HepG2 (cell line): ENCODE data around the gene GAS6. TPM values are rescaled to one million over a fixed set of nuclear protein-coding genes. Genes with fewer than 3 reads are reported as not detected.

ENCODE experiments used
- ATAC-seq: fragments of 200-7000 bp; cut with Tn5 transposase; 3 replicates; pipeline ENCODE4 v1.9.1; 2020; ENCODE audit warnings: mild to moderate bottlenecking, moderate library complexity
- BruUV-seq: library from RNA; stranded (reverse); fragments of 400-500 nt; replicated peaks from 2 replicates; lab custom pipeline; 2021; lab: Mats Ljungman, UMichigan
- CTCF ChIA-PET: fragments of 300-600 bp; formaldehyde crosslinking; extraction: SDS; loops from one replicate; lab custom pipeline; 2021; ENCODE audit warnings: low total read pairs, inconsistent platforms, low intra/inter-chr PET ratio; lab: Yijun Ruan, JAX
- POLR2A ChIA-PET: fragments of 350-600 bp; sonication (Branson Sonifier 250); formaldehyde crosslinking; loops from one replicate; lab custom pipeline; 2020; ENCODE audit warnings: antibody characterized with exemption, inconsistent platforms; lab: Yijun Ruan, JAX
- DNase-seq: peaks from one replicate; pipeline ENCODE4 v3.0.0-alpha.2; 2015; ENCODE audit warnings: low spot score
- FAIRE-seq: peaks from 3 replicates; lab custom pipeline; 2011; peaks lifted over from hg19 to GRCh38; lab: Jason Lieb, UNC
- H2AFZ ChIP-seq: one replicate; pipeline ENCODE4 v1.6.1; 2011; ENCODE audit warnings: low read length, inconsistent platforms
- H3K27ac ChIP-seq: fragments of 300-600 bp; 3 replicates; pipeline ENCODE4 v1.8.0; 2011; ENCODE audit warnings: mixed run types, mild to moderate bottlenecking, mixed read lengths, low read length, inconsistent platforms; ENCODE audit not compliant: insufficient read depth; ENCODE audit errors: extremely low read length
- H3K27me3 ChIP-seq, 2 experiments: fragments of 200-600 bp in 1 of 2; 2 replicates in 1 of 2; 3 replicates in 1 of 2; pipeline versions ENCODE4 v1.6.0 to v1.8.0; 2011; ENCODE audit warnings: low read length in 2 of 2, mild to moderate bottlenecking in 2 of 2, moderate library complexity in 2 of 2, inconsistent platforms in 1 of 2; ENCODE audit not compliant: insufficient read depth in 2 of 2, control insufficient read depth in 1 of 2
- H3K36me3 ChIP-seq, 2 experiments: fragments of 200-600 bp in 1 of 2; replicated peaks in 1 of 2; 2 replicates in 1 of 2; 3 replicates in 1 of 2; pipeline versions ENCODE4 v1.5.1 to v1.8.0; 2011; ENCODE audit warnings: low read length in 2 of 2, inconsistent platforms in 1 of 2; ENCODE audit not compliant: insufficient read depth in 2 of 2, control insufficient read depth in 1 of 2
- H3K4me1 ChIP-seq: 2 replicates; pipeline ENCODE4 v1.5.1; 2012; ENCODE audit warnings: low read length, inconsistent platforms; ENCODE audit not compliant: insufficient read depth
- H3K4me2 ChIP-seq: 2 replicates; pipeline ENCODE4 v1.6.0; 2011; ENCODE audit warnings: low read depth, low read length, inconsistent platforms
- H3K4me3 ChIP-seq, 3 experiments: fragments of 200-600 bp in 1 of 3; sonication (generic), shearing (Covaris generic) in 1 of 3; replicated peaks in 1 of 3; 2 replicates each; pipeline ENCODE4 v1.5.1; 2011 to 2016; ENCODE audit warnings: low read length in 3 of 3, inconsistent platforms in 2 of 3, low read depth in 2 of 3, mild to moderate bottlenecking in 2 of 3, control low read depth in 1 of 3, mixed read lengths in 1 of 3; ENCODE audit not compliant: insufficient read depth in 1 of 3
- H3K79me2 ChIP-seq: one replicate; pipeline ENCODE4 v1.6.1; 2011; ENCODE audit warnings: low read length, inconsistent platforms; ENCODE audit not compliant: insufficient read depth
- H3K9ac ChIP-seq: 2 replicates; pipeline ENCODE4 v1.6.0; 2011; ENCODE audit warnings: mild to moderate bottlenecking, low read depth, low read length, inconsistent platforms; ENCODE audit not compliant: insufficient read depth
- H3K9me3 ChIP-seq: 2 replicates; pipeline ENCODE4 v1.5.1; 2012; ENCODE audit warnings: mild to moderate bottlenecking, low read length
- H4K20me1 ChIP-seq: 2 replicates; pipeline ENCODE4 v1.6.0; 2011; ENCODE audit warnings: inconsistent platforms, mild to moderate bottlenecking, low read length, moderate library complexity; ENCODE audit not compliant: insufficient read depth
- ATF1 ChIP-seq: IDR thresholded peaks from 2 replicates; pipeline ENCODE4 v1.6.1; 2016; ENCODE audit warnings: mild to moderate bottlenecking, control low read depth
- BATF2 ChIP-seq: sonication (generic); formaldehyde crosslinking; IDR thresholded peaks from 2 replicates; pipeline ENCODE4 v1.8.0; 2022; ENCODE audit warnings: mild to moderate bottlenecking, missing genetic modification reagents, moderate library complexity
- CTCF ChIP-seq: sonication (generic); formaldehyde crosslinking; IDR thresholded peaks from 2 replicates; pipeline ENCODE4 v1.5.0; 2020; ENCODE audit warnings: mild to moderate bottlenecking, missing genetic modification reagents, moderate library complexity
- ETV5 ChIP-seq: IDR thresholded peaks from 2 replicates; pipeline ENCODE4 v1.6.1; 2018; ENCODE audit warnings: missing biosample characterization, missing genetic modification reagents, inconsistent platforms, borderline replicate concordance
- MTF2 ChIP-seq: sonication (generic); formaldehyde crosslinking; IDR thresholded peaks from 2 replicates; pipeline ENCODE4 v1.5.0; 2020; ENCODE audit warnings: missing genetic modification reagents, borderline replicate concordance
- POLR2G ChIP-seq: fragments of 200-400 bp; formaldehyde crosslinking; IDR thresholded peaks from 2 replicates; pipeline ENCODE4 v1.6.1; 2018; ENCODE audit warnings: mild to moderate bottlenecking, low read depth, low read length, moderate library complexity
- RAD21 ChIP-seq: fragments of 450-650 bp; formaldehyde crosslinking; IDR thresholded peaks from 2 replicates; pipeline ENCODE4 v1.5.0; 2020; ENCODE audit warnings: mild to moderate bottlenecking
- RFXAP ChIP-seq: sonication (generic); formaldehyde crosslinking; IDR thresholded peaks from 2 replicates; pipeline ENCODE4 v1.4.0; 2020; ENCODE audit warnings: missing genetic modification reagents, borderline replicate concordance
- SOX6 ChIP-seq, 2 experiments: fragments of 450-650 bp in 1 of 2; sonication (generic) in 1 of 2; formaldehyde crosslinking in 1 of 2; IDR thresholded peaks; 2 replicates each; pipeline versions ENCODE4 v1.4.0 to v1.6.1; 2017 to 2020; ENCODE audit warnings: antibody characterized with exemption in 1 of 2, mild to moderate bottlenecking in 1 of 2, missing genetic modification reagents in 1 of 2
- STAG1 ChIP-seq: sonication (generic); formaldehyde crosslinking; IDR thresholded peaks from 2 replicates; pipeline ENCODE4 v1.4.0; 2020; ENCODE audit warnings: missing genetic modification reagents
- ZNF232 ChIP-seq: sonication (generic); formaldehyde crosslinking; IDR thresholded peaks from 2 replicates; pipeline ENCODE4 v1.4.0; 2020; ENCODE audit warnings: missing genetic modification reagents, borderline replicate concordance
- ZNF234 ChIP-seq: sonication (generic); formaldehyde crosslinking; conservative IDR thresholded peaks from 2 replicates; pipeline ENCODE4 v1.5.1; 2020; ENCODE audit warnings: mild to moderate bottlenecking, missing genetic modification reagents
- ZNF264 ChIP-seq: sonication (generic); formaldehyde crosslinking; IDR thresholded peaks from 2 replicates; pipeline ENCODE4 v1.4.0; 2020; ENCODE audit warnings: missing genetic modification reagents
- ZNF574 ChIP-seq: sonication (generic); formaldehyde crosslinking; IDR thresholded peaks from 2 replicates; pipeline ENCODE4 v1.4.0; 2020; ENCODE audit warnings: missing genetic modification reagents
- WGBS: methylation state at CpG from one replicate; pipeline ENCODE4 v1.1.6; 2017; ENCODE audit warnings: low lambda C conversion rate; 5-methylcytosine and 5-hydroxymethylcytosine counted together
- in situ Hi-C: cut with HindIII; loops from 2 replicates; pipeline ENCODE4 v1.10.0; 2017; ENCODE audit warnings: low pct_unique_long_range_greater_than_20kb; ENCODE audit not compliant: extremely low pct_ligation_motif_present
- intact Hi-C: fragments of 100-400 bp; cut with micrococcal nuclease; formaldehyde crosslinking; loops from one replicate; pipeline ENCODE4 v1.10.0; 2022; ENCODE audit not compliant: unreplicated experiment
- polyA plus RNA-seq, 8 experiments: library from polyadenylated mRNA; depleted of rRNA in 3 of 8; stranded (reverse) in 7 of 8; unstranded in 1 of 8; fragments of >200 nt; fragmentation: Illumina TruSeq in 4 of 8; extraction: Trizol in 4 of 8; gene quantifications; 2 replicates each; pipeline versions ENCODE4 v1.2.1 to v1.2.3, GENCODE V29; 2011 to 2016; ENCODE audit warnings: low read depth in 4 of 8, missing spikeins in 1 of 8, mixed read lengths in 1 of 8; ENCODE audit not compliant: insufficient read depth in 1 of 8
- total RNA-seq, 5 experiments: library from RNA; depleted of rRNA; stranded (reverse); fragments of >200 nt; fragmentation: Illumina TruSeq; extraction: Trizol; gene quantifications; 2 replicates each; pipeline ENCODE4 v1.2.3, GENCODE V29; 2016; ENCODE audit warnings: low read depth in 1 of 5
- TF ChIP-seq, protein P1 (sequence below): sonication (generic); formaldehyde crosslinking; IDR thresholded peaks from 2 replicates; pipeline ENCODE4 v1.5.0; 2020; ENCODE audit warnings: missing genetic modification reagents, mild to moderate bottlenecking, borderline replicate concordance
- TF ChIP-seq, protein P2 (sequence below): sonication (generic); formaldehyde crosslinking; IDR thresholded peaks from 2 replicates; pipeline ENCODE4 v1.4.0; 2020; ENCODE audit warnings: mild to moderate bottlenecking, low read depth, missing genetic modification reagents

GAS6 gene
- total and polyA plus RNA-seq, 2 of the 13 experiments (the other 11 are each of a cell fraction or from before 2014, with no cell fraction given) = 0.09 to 0.24 TPM

DNA sequence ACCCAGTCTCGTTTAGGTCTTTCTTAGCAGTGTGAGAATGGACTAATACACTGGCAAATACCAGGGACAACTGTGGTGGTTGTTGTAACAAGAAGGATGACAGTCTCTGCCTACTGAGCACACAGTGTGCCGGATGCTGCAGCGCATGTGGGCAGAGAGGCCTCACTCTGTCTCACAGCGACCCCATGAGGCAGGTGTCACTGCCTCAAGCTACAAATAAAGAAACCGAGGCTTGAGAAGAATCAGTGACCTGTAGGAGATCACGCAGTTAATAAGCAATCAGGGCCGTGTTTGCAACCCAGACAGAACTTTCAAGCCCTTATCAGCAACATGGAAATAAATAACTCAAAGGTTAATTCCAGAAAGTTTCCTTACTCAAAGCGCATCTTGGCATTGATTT is 40.5 kb upstream of the GAS6 start:
- BruUV-seq = no TSS peak
- in situ Hi-C loops (loop anchor here (5.0 kb wide), 1 partner anchor 87 kb away; no protein-coding TSS in a partner anchor), intact Hi-C loops (loop anchor here (2.0 kb wide), 1 partner anchor 88 kb away; no protein-coding TSS in a partner anchor)
- Histone ChIP-seq H3K9ac (no peak overlapping the region), H4K20me1 (no peaks in the 10 kb centered on the region), H2AFZ (no peak overlapping the region), H3K4me2 (no peak overlapping the region), H3K79me2 (no peaks in the 10 kb centered on the region), H3K36me3 (no peaks in the 10 kb centered on the region), H3K9me3 (no peaks in the 10 kb centered on the region), H3K27ac (no peak overlapping the region), H3K4me3 (no peak overlapping the region), H3K27me3 (peaks cover 4 to 41% of the 10 kb centered on the region in 2 experiments), H3K4me1 (no peaks in the 10 kb centered on the region)
- FAIRE-seq (peak; percentile 43), DNase-seq (peak; percentile 25), ATAC-seq (peak; percentile 92)
- 0% methylated on average over 8 of the region's 8 CpGs for WGBS
- CTCF ChIA-PET = interaction anchor here (0.6 to 2.1 kb wide), 2 partner anchors 88 to 180 kb away, joined by 4 to 12 read pairs; no protein-coding TSS in a partner anchor
- POLR2A ChIA-PET = no interaction called here
- TF ChIP-seq ETV5 (CRISPR knock-in tag) (0 out of 2 replicates have a peak, but pooled peaks have one; percentile 12), MTF2 (CRISPR knock-in tag) (no peak), POLR2G (no peak), ZNF234 (CRISPR knock-in tag) (no peak), BATF2 (CRISPR knock-in tag) (no peak), ZNF264 (CRISPR knock-in tag) (no peak), ZNF232 (no peak), CTCF (CRISPR knock-in tag) (peak; percentile 87), STAG1 (CRISPR knock-in tag) (peak; percentile 92), RAD21 (CRISPR knock-in tag) (peak; percentile 80), ATF1 (CRISPR knock-in tag) (no peak), SOX6 (IDR thresholded peaks at IDR 0.05) (no peak), SOX6 (CRISPR knock-in tag; IDR thresholded peaks at IDR 0.05) (no peak), RFXAP (CRISPR knock-in tag) (no peak), ZNF574 (CRISPR knock-in tag) (0 out of 2 replicates have a peak, but pooled peaks have one; percentile 20)
- TF ChIP-seq, protein P1, sequence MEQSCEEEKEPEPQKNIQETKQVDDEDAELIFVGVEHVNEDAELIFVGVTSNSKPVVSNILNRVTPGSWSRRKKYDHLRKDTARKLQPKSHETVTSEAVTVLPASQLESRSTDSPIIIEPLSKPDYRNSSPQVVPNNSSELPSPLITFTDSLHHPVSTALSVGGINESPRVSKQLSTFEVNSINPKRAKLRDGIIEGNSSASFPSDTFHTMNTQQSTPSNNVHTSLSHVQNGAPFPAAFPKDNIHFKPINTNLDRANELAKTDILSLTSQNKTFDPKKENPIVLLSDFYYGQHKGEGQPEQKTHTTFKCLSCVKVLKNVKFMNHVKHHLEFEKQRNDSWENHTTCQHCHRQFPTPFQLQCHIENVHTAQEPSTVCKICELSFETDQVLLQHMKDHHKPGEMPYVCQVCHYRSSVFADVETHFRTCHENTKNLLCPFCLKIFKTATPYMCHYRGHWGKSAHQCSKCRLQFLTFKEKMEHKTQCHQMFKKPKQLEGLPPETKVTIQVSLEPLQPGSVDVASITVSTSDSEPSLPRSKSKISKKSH = no peak
- TF ChIP-seq, protein P2, sequence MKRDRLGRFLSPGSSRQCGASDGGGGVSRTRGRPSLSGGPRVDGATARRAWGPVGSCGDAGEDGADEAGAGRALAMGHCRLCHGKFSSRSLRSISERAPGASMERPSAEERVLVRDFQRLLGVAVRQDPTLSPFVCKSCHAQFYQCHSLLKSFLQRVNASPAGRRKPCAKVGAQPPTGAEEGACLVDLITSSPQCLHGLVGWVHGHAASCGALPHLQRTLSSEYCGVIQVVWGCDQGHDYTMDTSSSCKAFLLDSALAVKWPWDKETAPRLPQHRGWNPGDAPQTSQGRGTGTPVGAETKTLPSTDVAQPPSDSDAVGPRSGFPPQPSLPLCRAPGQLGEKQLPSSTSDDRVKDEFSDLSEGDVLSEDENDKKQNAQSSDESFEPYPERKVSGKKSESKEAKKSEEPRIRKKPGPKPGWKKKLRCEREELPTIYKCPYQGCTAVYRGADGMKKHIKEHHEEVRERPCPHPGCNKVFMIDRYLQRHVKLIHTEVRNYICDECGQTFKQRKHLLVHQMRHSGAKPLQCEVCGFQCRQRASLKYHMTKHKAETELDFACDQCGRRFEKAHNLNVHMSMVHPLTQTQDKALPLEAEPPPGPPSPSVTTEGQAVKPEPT (CRISPR knock-in tag) = no peak
